ENCODE measurements around the gene SLC51A.
"Not testable (repeated sequence)": the region's sequence is repeated elsewhere in the genome, so short reads cannot be mapped to it uniquely, and the experiment has no call there.

The SLC51A gene

DNA sequence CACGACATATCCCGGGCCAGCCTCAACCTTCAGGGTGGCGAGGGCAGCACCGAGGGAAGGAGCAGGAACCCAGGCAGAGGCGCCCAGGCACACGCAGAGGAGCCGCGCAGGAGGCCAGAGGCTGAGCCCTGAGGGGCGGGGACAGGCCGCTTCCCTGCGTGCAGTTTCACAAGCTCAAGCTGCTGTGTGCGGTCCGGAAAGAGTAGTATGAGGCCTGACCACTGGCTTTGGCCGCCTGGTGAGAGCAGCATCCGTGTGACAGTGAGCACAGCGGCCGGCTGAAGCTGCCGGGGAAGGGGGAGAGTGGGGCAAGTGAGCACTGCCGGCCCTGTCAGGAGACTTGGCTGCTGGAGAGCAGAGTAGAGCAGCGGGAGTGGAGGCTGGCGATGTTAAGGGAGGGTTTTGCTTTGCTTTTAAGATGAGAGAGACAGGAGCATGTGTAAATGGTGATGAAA lies 13.8 kb upstream of the SLC51A start:
- Mint-ChIP-seq H3K27ac (no peak overlapping the region), H3K9me3 (peaks cover 8% of the 10 kb centered on the region), H3K4me3 (no peak overlapping the region), H3K4me1 (no peaks in the 10 kb centered on the region), H3K36me3 (ENCODE audit: low read depth) (no peaks in the 10 kb centered on the region), H3K27me3 (ENCODE audit: low read depth) (peaks cover 32% of the 10 kb centered on the region)
- no peak for TF ChIP-seq CTCF (IDR thresholded peaks at IDR 0.05; ENCODE audit: unreplicated experiment in 3 of 3)

GRCh38 chr3:196203846-196204245 lies 12.5 kb upstream of the SLC51A start:
- no peaks in the 10 kb centered on the region for H3K36me3 Mint-ChIP-seq (ENCODE audit: low read depth)
- peaks cover 37% of the 10 kb centered on the region for H3K27me3 Mint-ChIP-seq (ENCODE audit: low read depth)
- TF ChIP-seq CTCF (IDR thresholded peaks at IDR 0.05; ENCODE audit: unreplicated experiment in 3 of 3): no peak
- peaks cover 8% of the 10 kb centered on the region for H3K9me3 Mint-ChIP-seq
- no peaks in the 10 kb centered on the region for H3K4me1 Mint-ChIP-seq
- H3K27ac Mint-ChIP-seq: no peak overlapping the region
- H3K4me3 Mint-ChIP-seq: no peak overlapping the region

DNA sequence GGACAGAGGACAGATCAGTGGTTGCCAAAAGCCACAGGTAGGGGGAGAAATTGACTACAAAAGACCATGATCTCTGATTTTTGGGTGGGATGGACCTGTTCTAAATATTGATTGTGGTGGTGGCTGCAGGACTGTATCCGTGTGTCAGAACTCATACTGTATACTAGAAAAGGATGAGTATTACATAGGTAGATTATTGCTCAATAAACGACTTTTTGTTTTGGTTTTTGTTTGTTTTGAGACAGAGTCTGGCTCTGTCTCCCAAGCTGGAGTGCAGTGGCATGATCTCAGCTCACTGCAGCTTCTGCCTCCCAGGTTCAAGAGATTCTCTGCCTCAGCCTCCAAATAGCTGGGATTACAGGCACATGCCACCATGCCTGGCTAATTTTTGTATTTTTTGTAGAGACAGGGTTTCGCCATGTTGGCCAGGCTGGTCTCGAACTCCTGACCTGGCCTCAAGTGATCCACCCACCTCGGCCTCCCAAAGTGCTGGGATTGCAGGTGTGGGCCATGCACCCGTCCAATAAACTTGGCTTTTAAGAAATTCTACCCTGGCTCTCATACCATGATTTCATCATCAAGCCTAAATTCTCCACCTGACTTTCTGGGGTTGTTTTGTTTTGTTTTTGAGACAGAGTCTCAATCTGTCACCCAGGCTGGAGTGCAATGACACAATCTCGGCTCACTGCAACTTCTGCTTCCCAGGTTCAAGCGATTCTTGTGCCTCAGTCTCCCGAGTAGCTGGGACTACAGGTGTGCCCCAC lies 10.7 kb upstream of the SLC51A start:
- not testable (repeated sequence) for H3K9me3 Mint-ChIP-seq; H3K27ac Mint-ChIP-seq; H3K36me3 Mint-ChIP-seq (ENCODE audit: low read depth); H3K4me3 Mint-ChIP-seq; H3K4me1 Mint-ChIP-seq
- H3K27me3 Mint-ChIP-seq (ENCODE audit: low read depth): peaks cover 46% of the 10 kb centered on the region

DNA sequence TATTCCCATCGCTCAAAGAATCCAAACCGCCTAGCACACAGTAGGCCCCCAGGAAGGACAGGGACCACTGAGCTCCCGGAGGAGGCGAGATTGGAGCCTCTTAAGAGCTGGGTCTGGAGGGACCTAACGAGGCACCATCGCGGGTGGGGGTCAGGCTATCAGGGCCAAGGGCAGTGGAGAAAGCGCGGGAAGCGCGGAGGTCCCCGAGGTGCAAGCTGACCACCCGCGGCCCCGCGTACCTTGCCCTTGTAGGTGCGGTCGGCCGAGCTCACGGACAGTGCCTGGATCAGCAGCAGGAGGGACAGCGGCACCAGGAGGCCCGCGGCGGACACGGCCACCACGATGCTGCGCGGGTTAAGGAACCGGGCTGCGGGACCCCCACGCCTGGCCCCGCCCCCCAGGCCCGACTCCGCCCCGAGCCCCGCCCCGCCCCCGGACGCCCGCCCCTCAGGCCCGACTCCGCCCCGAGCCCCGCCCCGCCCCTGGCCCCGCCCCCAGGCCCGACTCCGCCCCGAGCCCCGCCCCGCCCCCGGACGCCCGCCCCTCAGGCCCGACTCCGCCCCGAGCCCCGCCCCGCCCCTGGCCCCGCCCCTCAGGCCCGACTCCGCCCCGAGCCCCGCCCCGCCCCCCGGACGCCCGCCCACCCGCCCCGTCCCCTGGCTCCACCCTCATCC lies 9.0 kb upstream of the SLC51A start:
- Mint-ChIP-seq H3K4me1 (no peaks in the 10 kb centered on the region), H3K27me3 (ENCODE audit: low read depth) (peaks cover 46% of the 10 kb centered on the region), H3K9me3 (peaks cover 8% of the 10 kb centered on the region), H3K27ac (no peak overlapping the region), H3K36me3 (ENCODE audit: low read depth) (no peaks in the 10 kb centered on the region), H3K4me3 (peak overlapping the region in 1 of 3 experiments; percentile 72)
- no peak for TF ChIP-seq CTCF (IDR thresholded peaks at IDR 0.05; ENCODE audit: unreplicated experiment in 3 of 3)

GRCh38 chr3:196207833-196208607 lies 8.3 kb upstream of the SLC51A start:
- H3K4me3 Mint-ChIP-seq: peak overlapping the region; percentile 58 to 78 (median 72)
- no peaks in the 10 kb centered on the region for H3K4me1 Mint-ChIP-seq
- H3K9me3 Mint-ChIP-seq: peaks cover 8% of the 10 kb centered on the region
- H3K36me3 Mint-ChIP-seq (ENCODE audit: low read depth): no peaks in the 10 kb centered on the region
- H3K27ac Mint-ChIP-seq: no peak overlapping the region
- peaks cover 46% of the 10 kb centered on the region for H3K27me3 Mint-ChIP-seq (ENCODE audit: low read depth)
- no peak for TF ChIP-seq CTCF (IDR thresholded peaks at IDR 0.05; ENCODE audit: unreplicated experiment in 3 of 3)
